GM23338 (cell line): ENCODE results near the gene SLCO4C1. TPM values are rescaled to one million over a fixed set of nuclear protein-coding genes. Genes with fewer than 3 reads are reported as not detected.

Experiments
- ATAC-seq: fragments of 200-7000 bp; cut with Tn5 transposase; 3 replicates; pipeline ENCODE4 v1.9.1; 2020
- DNase-seq: peaks from one replicate; pipeline ENCODE4 v3.0.0-alpha.2; 2015; ENCODE audit warnings: low spot score
- H2AFZ ChIP-seq: fragments of 200-600 bp; sonication (generic); 2 replicates; pipeline ENCODE4 v1.8.0; 2016; ENCODE audit warnings: antibody characterized with exemption, mild to moderate bottlenecking, moderate library complexity
- H3F3A ChIP-seq: fragments of 200-600 bp; sonication (generic); replicated peaks from 2 replicates; pipeline ENCODE4 v1.8.0; 2017; ENCODE audit warnings: antibody characterized with exemption, mixed run types, low read depth
- H3K27ac ChIP-seq: fragments of 200-600 bp; sonication (generic); 2 replicates; pipeline ENCODE4 v1.6.1; 2016; ENCODE audit warnings: low read depth
- H3K27me3 ChIP-seq: fragments of 200-600 bp; sonication (generic); 2 replicates; pipeline ENCODE4 v1.8.0; 2016; ENCODE audit warnings: mild to moderate bottlenecking, mixed run types, moderate library complexity; ENCODE audit not compliant: insufficient read depth
- H3K36me3 ChIP-seq: fragments of 200-600 bp; sonication (generic); 2 replicates; pipeline ENCODE4 v1.8.0; 2016; ENCODE audit warnings: mild to moderate bottlenecking; ENCODE audit not compliant: insufficient read depth
- H3K4me1 ChIP-seq: fragments of 200-600 bp; sonication (generic); 2 replicates; pipeline ENCODE4 v1.8.0; 2016; ENCODE audit warnings: mild to moderate bottlenecking, moderate library complexity; ENCODE audit not compliant: insufficient read depth
- H3K4me2 ChIP-seq: fragments of 200-600 bp; sonication (generic); 2 replicates; pipeline ENCODE4 v1.7.1; 2017; ENCODE audit warnings: mixed run types
- H3K4me3 ChIP-seq: fragments of 200-600 bp; sonication (generic); 2 replicates; pipeline ENCODE4 v1.6.1; 2016; ENCODE audit warnings: mixed run types
- H3K79me2 ChIP-seq: fragments of 200-600 bp; sonication (generic); replicated peaks from 2 replicates; pipeline ENCODE4 v1.8.0; 2017; ENCODE audit warnings: mild to moderate bottlenecking; ENCODE audit not compliant: insufficient read depth
- H3K9me2 ChIP-seq: fragments of 200-600 bp; sonication (generic); 2 replicates; pipeline ENCODE4 v1.8.0; 2017; ENCODE audit not compliant: insufficient read depth
- H4K20me1 ChIP-seq: fragments of 200-600 bp; sonication (generic); replicated peaks from 2 replicates; pipeline ENCODE4 v1.8.0; 2017; ENCODE audit warnings: mild to moderate bottlenecking; ENCODE audit not compliant: insufficient read depth
- H3K27ac Mint-ChIP-seq: 2 replicates; pipeline ENCODE4 v1.8.0; 2020; ENCODE audit warnings: inconsistent platforms, mild to moderate bottlenecking, moderate library complexity, mixed read lengths
- H3K27me3 Mint-ChIP-seq: 3 replicates; pipeline ENCODE4 v1.8.0; 2022; ENCODE audit warnings: low read depth, mild to moderate bottlenecking, moderate library complexity, mixed read lengths, inconsistent platforms; ENCODE audit not compliant: insufficient read depth, poor library complexity
- H3K36me3 Mint-ChIP-seq: 3 replicates; pipeline ENCODE4 v1.8.0; 2021; ENCODE audit warnings: low read depth, mild to moderate bottlenecking, inconsistent platforms, moderate library complexity, mixed read lengths
- H3K4me1 Mint-ChIP-seq: 3 replicates; pipeline ENCODE4 v1.8.0; 2020; ENCODE audit warnings: mild to moderate bottlenecking, inconsistent platforms, mixed read lengths
- H3K4me3 Mint-ChIP-seq: 3 replicates; pipeline ENCODE4 v1.8.0; 2021; ENCODE audit warnings: moderate library complexity, mild to moderate bottlenecking, inconsistent platforms, mixed read lengths
- H3K9me3 Mint-ChIP-seq: 3 replicates; pipeline ENCODE4 v1.8.0; 2020; ENCODE audit warnings: moderate library complexity, mild to moderate bottlenecking, inconsistent platforms, mixed read lengths
- CREB1 ChIP-seq: fragments of 250-450 bp; sonication (Bioruptor Pico); IDR thresholded peaks from 2 replicates; pipeline ENCODE4 v1.5.0; 2020; ENCODE audit warnings: low read depth, mild to moderate bottlenecking, moderate library complexity
- CTCF ChIP-seq, 2 experiments: fragments of 200-600 bp in 1 of 2; sonication (generic) in 1 of 2; conservative IDR thresholded peaks; 2 replicates each; pipeline versions ENCODE4 v1.5.1 to v1.6.1; 2016 to 2017; ENCODE audit warnings: antibody characterized with exemption in 2 of 2, low read depth in 2 of 2, mild to moderate bottlenecking in 2 of 2, moderate library complexity in 1 of 2
- EZH2 ChIP-seq: fragments of 200-600 bp; sonication (generic); IDR thresholded peaks from one replicate; pipeline ENCODE4 v1.8.0; 2017; ENCODE audit warnings: antibody characterized with exemption, mild to moderate bottlenecking, low read depth; ENCODE audit not compliant: unreplicated experiment
- EZH2phosphoT487 ChIP-seq: fragments of 200-600 bp; sonication (generic); IDR thresholded peaks from one replicate; pipeline ENCODE4 v1.8.1; 2018; ENCODE audit warnings: antibody characterized with exemption; ENCODE audit not compliant: unreplicated experiment
- JUNB ChIP-seq: IDR thresholded peaks from one replicate; pipeline ENCODE4 v1.6.1; 2016; ENCODE audit warnings: antibody characterized with exemption; ENCODE audit not compliant: unreplicated experiment
- NANOG ChIP-seq: IDR thresholded peaks from 2 replicates; pipeline ENCODE4 v1.6.1; 2016; ENCODE audit warnings: antibody characterized with exemption, borderline replicate concordance
- POLR2AphosphoS5 ChIP-seq: IDR thresholded peaks from 2 replicates; pipeline ENCODE4 v1.6.1; 2016; ENCODE audit warnings: antibody characterized with exemption, low read depth
- REST ChIP-seq: IDR thresholded peaks from one replicate; pipeline ENCODE4 v1.6.1; 2018; ENCODE audit warnings: antibody characterized with exemption; ENCODE audit not compliant: unreplicated experiment
- STAT1 ChIP-seq: IDR thresholded peaks from one replicate; pipeline ENCODE4 v1.6.1; 2016; ENCODE audit warnings: antibody characterized with exemption; ENCODE audit not compliant: unreplicated experiment
- ZNF114 ChIP-seq: fragments of 250-450 bp; sonication (Bioruptor Pico); IDR thresholded peaks from 2 replicates; pipeline ENCODE4 v1.5.0; 2020; ENCODE audit warnings: mild to moderate bottlenecking, moderate library complexity
- ZNF331 ChIP-seq: fragments of 250-450 bp; sonication (Bioruptor Pico); IDR thresholded peaks from 2 replicates; pipeline ENCODE4 v1.5.0; 2020; ENCODE audit warnings: low read depth, mild to moderate bottlenecking, moderate library complexity
- polyA plus RNA-seq: library from polyadenylated mRNA; unstranded; fragments of >200 nt; fragmentation: Nextera tagmentation; extraction: Ambion mirVana; gene quantifications from 2 replicates; pipeline ENCODE4 v1.2.1, GENCODE V29; 2016
- total RNA-seq: library from RNA; depleted of rRNA; stranded (reverse); fragments of >200 nt; shearing (Covaris generic); gene quantifications from 2 replicates; pipeline ENCODE4 v1.2.3, GENCODE V29; 2014
- TF ChIP-seq, protein P1 (sequence below): fragments of 250-450 bp; sonication (Bioruptor Pico); IDR thresholded peaks from 2 replicates; pipeline ENCODE4 v1.5.0; 2020; ENCODE audit warnings: mild to moderate bottlenecking, moderate library complexity
- TF ChIP-seq, protein P2 (sequence below): IDR thresholded peaks from 2 replicates; pipeline ENCODE4 v1.6.1; 2016; ENCODE audit warnings: antibody characterized with exemption

Gene SLCO4C1
- total and polyA plus RNA-seq, 2 experiments from 2014 or later, result 2.4 to 6.7 TPM

- Histone ChIP-seq H3K9me2 (no peaks in the 10 kb centered on the region), H3K4me2 (no peak overlapping the region), H3K27me3 (no peaks in the 10 kb centered on the region), H2AFZ (no peak overlapping the region), H3K79me2 (no peaks in the 10 kb centered on the region), H3K27ac (no peak overlapping the region), H3F3A (no peaks in the 10 kb centered on the region), H3K36me3 (no peaks in the 10 kb centered on the region), H3K4me1 (no peaks in the 10 kb centered on the region), H3K4me3 (no peak overlapping the region), H4K20me1 (no peaks in the 10 kb centered on the region)
- Mint-ChIP-seq H3K4me1 (peaks cover 5% of the 10 kb centered on the region; the same call in 1 of the 3 replicates), H3K4me3 (no peak overlapping the region), H3K27ac (no peak overlapping the region), H3K36me3 (peaks cover 16% of the 10 kb centered on the region), H3K9me3 (peaks cover 9% of the 10 kb centered on the region), H3K27me3 (peaks cover 3% of the 10 kb centered on the region)
- TF ChIP-seq, protein P1, sequence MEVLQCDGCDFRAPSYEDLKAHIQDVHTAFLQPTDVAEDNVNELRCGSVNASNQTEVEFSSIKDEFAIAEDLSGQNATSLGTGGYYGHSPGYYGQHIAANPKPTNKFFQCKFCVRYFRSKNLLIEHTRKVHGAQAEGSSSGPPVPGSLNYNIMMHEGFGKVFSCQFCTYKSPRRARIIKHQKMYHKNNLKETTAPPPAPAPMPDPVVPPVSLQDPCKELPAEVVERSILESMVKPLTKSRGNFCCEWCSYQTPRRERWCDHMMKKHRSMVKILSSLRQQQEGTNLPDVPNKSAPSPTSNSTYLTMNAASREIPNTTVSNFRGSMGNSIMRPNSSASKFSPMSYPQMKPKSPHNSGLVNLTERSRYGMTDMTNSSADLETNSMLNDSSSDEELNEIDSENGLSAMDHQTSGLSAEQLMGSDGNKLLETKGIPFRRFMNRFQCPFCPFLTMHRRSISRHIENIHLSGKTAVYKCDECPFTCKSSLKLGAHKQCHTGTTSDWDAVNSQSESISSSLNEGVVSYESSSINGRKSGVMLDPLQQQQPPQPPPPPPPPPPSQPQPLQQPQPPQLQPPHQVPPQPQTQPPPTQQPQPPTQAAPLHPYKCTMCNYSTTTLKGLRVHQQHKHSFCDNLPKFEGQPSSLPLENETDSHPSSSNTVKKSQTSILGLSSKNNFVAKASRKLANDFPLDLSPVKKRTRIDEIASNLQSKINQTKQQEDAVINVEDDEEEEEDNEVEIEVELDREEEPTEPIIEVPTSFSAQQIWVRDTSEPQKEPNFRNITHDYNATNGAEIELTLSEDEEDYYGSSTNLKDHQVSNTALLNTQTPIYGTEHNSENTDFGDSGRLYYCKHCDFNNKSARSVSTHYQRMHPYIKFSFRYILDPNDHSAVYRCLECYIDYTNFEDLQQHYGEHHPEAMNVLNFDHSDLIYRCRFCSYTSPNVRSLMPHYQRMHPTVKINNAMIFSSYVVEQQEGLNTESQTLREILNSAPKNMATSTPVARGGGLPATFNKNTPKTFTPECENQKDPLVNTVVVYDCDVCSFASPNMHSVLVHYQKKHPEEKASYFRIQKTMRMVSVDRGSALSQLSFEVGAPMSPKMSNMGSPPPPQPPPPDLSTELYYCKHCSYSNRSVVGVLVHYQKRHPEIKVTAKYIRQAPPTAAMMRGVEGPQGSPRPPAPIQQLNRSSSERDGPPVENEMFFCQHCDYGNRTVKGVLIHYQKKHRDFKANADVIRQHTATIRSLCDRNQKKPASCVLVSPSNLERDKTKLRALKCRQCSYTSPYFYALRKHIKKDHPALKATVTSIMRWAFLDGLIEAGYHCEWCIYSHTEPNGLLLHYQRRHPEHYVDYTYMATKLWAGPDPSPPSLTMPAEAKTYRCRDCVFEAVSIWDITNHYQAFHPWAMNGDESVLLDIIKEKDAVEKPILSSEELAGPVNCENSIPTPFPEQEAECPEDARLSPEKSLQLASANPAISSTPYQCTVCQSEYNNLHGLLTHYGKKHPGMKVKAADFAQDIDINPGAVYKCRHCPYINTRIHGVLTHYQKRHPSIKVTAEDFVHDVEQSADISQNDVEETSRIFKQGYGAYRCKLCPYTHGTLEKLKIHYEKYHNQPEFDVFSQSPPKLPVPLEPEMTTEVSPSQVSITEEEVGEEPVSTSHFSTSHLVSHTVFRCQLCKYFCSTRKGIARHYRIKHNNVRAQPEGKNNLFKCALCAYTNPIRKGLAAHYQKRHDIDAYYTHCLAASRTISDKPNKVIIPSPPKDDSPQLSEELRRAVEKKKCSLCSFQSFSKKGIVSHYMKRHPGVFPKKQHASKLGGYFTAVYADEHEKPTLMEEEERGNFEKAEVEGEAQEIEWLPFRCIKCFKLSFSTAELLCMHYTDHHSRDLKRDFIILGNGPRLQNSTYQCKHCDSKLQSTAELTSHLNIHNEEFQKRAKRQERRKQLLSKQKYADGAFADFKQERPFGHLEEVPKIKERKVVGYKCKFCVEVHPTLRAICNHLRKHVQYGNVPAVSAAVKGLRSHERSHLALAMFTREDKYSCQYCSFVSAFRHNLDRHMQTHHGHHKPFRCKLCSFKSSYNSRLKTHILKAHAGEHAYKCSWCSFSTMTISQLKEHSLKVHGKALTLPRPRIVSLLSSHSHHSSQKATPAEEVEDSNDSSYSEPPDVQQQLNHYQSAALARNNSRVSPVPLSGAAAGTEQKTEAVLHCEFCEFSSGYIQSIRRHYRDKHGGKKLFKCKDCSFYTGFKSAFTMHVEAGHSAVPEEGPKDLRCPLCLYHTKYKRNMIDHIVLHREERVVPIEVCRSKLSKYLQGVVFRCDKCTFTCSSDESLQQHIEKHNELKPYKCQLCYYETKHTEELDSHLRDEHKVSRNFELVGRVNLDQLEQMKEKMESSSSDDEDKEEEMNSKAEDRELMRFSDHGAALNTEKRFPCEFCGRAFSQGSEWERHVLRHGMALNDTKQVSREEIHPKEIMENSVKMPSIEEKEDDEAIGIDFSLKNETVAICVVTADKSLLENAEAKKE (CRISPR knock-in tag), result no peak
- TF ChIP-seq, protein P2, sequence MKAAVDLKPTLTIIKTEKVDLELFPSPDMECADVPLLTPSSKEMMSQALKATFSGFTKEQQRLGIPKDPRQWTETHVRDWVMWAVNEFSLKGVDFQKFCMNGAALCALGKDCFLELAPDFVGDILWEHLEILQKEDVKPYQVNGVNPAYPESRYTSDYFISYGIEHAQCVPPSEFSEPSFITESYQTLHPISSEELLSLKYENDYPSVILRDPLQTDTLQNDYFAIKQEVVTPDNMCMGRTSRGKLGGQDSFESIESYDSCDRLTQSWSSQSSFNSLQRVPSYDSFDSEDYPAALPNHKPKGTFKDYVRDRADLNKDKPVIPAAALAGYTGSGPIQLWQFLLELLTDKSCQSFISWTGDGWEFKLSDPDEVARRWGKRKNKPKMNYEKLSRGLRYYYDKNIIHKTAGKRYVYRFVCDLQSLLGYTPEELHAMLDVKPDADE, result no peak
- no peak for TF ChIP-seq JUNB
- no peak for TF ChIP-seq EZH2
- TF ChIP-seq CREB1 (CRISPR knock-in tag), result no peak
- no peak for TF ChIP-seq ZNF331
- TF ChIP-seq NANOG, result no peak
- TF ChIP-seq CTCF (conservative IDR thresholded peaks at IDR 0.05; ENCODE audit: low read depth in 2 of 2), result no peak
- no peak for TF ChIP-seq EZH2phosphoT487
- TF ChIP-seq REST, result no peak
- no peak for TF ChIP-seq POLR2AphosphoS5
- no peak for TF ChIP-seq STAT1
- no peak for TF ChIP-seq ZNF114 (CRISPR knock-in tag)
- DNase-seq (no peak), ATAC-seq (no peak)
Observed at GRCh38 chr5:102270036-102270435, 26.0 kb downstream of the SLCO4C1 start.
